Measurements from ENCODE around the gene ITGB6.

The ITGB6 gene

DNA sequence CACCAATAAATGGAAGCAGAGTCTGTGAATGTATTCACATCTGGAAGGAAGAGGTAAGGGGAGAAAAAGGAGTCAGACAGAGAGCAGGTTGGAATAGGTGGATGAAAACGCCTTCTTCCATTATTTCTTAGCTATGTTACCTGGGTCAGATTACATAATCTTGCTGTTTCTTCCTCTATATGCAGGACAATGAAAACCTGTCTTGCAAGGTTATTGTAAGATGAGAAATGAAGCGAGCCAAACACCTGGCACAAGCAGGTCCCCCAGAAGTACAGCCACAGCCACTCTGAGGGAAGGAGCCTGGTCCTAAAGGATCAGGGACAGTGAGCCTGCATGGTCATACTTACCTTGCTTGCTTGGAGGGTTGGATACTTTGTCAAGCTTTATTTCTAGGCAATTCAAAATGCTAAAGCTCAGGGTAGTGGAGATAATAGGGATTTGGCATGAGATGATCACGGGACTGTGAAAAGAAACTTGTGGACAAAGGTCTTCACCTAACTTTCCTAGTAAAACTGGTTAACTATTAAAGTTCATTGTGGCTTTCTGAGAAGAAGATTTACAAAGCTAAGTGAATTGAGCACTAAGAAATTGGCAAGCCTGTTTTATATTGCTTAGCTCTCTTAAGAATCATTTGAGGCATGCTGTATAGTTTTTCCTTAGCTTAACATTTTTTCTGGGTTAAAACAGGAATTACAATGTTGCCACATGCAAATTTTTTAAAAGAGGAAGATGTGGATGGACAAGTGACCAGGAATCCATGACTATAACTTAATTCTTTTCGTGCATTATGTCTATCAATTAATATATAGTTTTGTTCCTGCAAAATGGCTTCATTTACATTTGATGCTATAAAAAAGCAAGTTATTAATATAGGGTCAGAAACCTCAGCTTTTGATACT, 121.9 kb downstream of the ITGB6 start:
- TF ChIP-seq, protein P1, sequence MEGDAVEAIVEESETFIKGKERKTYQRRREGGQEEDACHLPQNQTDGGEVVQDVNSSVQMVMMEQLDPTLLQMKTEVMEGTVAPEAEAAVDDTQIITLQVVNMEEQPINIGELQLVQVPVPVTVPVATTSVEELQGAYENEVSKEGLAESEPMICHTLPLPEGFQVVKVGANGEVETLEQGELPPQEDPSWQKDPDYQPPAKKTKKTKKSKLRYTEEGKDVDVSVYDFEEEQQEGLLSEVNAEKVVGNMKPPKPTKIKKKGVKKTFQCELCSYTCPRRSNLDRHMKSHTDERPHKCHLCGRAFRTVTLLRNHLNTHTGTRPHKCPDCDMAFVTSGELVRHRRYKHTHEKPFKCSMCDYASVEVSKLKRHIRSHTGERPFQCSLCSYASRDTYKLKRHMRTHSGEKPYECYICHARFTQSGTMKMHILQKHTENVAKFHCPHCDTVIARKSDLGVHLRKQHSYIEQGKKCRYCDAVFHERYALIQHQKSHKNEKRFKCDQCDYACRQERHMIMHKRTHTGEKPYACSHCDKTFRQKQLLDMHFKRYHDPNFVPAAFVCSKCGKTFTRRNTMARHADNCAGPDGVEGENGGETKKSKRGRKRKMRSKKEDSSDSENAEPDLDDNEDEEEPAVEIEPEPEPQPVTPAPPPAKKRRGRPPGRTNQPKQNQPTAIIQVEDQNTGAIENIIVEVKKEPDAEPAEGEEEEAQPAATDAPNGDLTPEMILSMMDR (IDR thresholded peaks at IDR 0.05; ENCODE audit: low read length, missing control alignments): no peak
- no peak overlapping the region for H3K4me3 ChIP-seq (replicated peaks; ENCODE audit: low read depth, low read length)
- no peak for DNase-seq (ENCODE audit: low read depth)

DNA sequence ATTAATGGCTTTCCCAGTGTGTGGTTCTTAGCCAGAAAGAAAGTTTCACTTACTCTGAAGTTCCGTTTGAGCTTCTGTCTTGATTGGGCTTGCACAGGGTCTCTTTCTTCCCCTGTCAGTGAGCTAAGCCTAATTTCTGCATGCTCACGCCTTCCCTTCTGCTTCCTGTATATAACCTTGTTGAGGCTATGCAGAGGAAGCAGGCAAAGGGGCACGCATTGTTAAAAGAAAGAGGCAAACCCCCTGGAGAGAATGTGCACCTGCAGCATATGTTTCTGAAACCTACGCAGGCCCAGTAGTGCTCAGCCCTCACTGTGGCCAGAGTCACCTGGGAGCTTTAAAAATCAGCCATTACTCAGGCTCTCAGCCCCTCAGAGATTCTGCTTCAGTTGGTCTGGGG, 123.2 kb downstream of the ITGB6 start:
- no peak for DNase-seq (ENCODE audit: low read depth)
- TF ChIP-seq, protein P1 (IDR thresholded peaks at IDR 0.05; ENCODE audit: low read length, missing control alignments): no peak
- H3K4me3 ChIP-seq (replicated peaks; ENCODE audit: low read depth, low read length): no peak overlapping the region

DNA sequence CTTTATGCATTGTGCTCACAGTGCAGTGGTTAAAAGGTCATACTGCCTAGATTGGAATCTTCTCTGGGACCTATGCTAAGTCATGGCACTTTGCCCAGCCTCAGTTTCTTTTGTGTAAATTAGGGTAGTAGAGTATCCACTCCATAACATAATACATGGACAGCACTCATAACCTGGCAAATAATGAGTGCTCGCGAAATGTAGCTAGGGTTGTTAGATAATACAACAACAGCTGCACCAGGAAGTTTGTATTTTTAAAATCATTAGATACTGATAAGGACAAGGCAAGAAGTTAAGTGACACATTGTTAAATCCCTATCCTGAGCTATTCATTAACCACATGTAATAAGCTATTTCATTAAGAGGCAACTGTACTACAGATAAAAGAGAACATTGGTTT, 123.8 kb downstream of the ITGB6 start:
- TF ChIP-seq, protein P1 (IDR thresholded peaks at IDR 0.05; ENCODE audit: low read length, missing control alignments): no peak
- no peak overlapping the region for H3K4me3 ChIP-seq (replicated peaks; ENCODE audit: low read depth, low read length)
- no peak for DNase-seq (ENCODE audit: low read depth)

DNA sequence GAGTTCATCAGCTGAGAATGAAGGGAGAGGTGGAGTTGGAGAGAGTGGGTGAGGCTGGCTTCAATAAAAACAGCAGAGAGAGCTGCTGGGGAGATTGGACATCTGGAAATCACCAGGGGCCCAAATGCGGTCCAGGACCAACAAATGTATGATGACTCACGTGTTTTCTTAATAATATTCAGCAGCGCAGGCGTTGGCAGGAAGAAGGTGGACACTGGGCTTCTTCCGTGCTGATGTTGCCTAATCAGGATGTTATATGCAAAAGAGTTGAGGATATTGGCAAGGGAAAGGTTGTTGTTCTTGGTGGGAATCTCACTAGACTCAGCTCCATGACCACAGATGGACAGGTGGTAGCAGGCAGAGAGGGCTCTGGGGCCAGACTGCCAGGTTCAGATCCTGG, 124.9 kb downstream of the ITGB6 start:
- TF ChIP-seq, protein P1 (IDR thresholded peaks at IDR 0.05; ENCODE audit: low read length, missing control alignments): no peak
- peak; percentile 95 for DNase-seq (ENCODE audit: low read depth)

DNA sequence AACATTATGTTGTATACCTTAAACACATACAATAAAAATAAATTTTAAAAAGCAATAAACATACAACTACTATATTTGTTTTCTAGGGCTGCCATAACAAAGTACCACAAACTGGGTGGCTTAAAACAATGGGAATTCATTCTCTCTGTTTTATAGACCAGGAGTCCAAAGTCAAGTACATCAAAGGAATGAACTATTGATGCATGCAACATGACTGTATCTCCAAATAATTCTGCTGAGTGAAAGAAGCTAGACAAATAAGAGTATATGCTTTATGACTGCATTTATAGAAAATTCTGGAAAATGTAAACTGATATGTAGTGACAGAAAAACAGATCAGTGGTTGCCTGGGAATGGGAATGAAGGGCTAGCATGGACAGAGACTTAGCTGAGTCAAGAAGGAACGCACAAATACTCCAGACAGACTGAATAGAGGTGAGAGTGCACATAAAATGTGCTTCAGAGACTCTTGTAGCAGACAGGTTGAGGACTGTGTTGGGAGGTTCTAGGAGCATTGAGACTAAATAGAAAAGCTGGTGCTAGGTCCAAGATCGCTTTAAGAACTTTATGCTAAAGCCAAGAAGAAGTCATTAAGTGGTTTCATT, 126.7 kb downstream of the ITGB6 start:
- no peak for DNase-seq (ENCODE audit: low read depth)
- no peak overlapping the region for H3K4me3 ChIP-seq (replicated peaks; ENCODE audit: low read depth, low read length)
- TF ChIP-seq, protein P1 (IDR thresholded peaks at IDR 0.05; ENCODE audit: low read length, missing control alignments): no peak

More for the DNA sequence above, 124.9 kb downstream of the ITGB6 start:
- no peak overlapping the region for H3K4me3 ChIP-seq (replicated peaks; ENCODE audit: low read depth, low read length)

DNA sequence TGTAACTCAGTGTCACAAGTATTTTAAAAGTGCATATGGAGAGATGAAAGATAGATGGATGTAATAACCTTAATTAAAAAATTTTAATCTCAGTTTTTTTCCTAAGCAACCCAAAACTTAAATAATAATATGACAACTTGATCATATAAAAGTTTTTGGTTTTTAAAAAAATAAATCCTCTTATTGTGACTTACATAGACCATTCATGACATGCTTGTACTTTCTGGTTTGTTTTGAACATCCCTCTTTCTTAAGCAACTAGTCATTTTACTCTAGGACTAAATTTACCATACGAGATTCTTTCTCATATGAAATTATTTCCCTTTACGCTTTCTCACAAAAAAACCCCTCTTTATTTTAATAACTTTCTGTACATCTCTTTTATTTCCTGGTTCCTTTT, 131.2 kb downstream of the ITGB6 start:
- TF ChIP-seq, protein P1 (IDR thresholded peaks at IDR 0.05; ENCODE audit: low read length, missing control alignments): no peak
- DNase-seq (ENCODE audit: low read depth): no peak

More for the DNA sequence above, 131.2 kb downstream of the ITGB6 start:
- no peak overlapping the region for H3K4me3 ChIP-seq (replicated peaks; ENCODE audit: low read depth, low read length)

Data from fibroblast of pulmonary artery (primary cell).